B cell (primary cell): Measurements from ENCODE around the gene NFIC. TPM values are rescaled to one million over a fixed set of nuclear protein-coding genes. Genes with fewer than 3 reads are reported as not detected.
"Not testable (repeated sequence)": the region's sequence is repeated elsewhere in the genome, so short reads cannot be mapped to it uniquely, and the experiment has no call there.

ENCODE experiments used
- ATAC-seq: fragments of 200-7000 bp; cut with Tn5 transposase; one replicate; pipeline ENCODE4 v1.10.0; 2021; ENCODE audit warnings: low read depth, mild to moderate bottlenecking, moderate number of reproducible peaks, moderate library complexity
- CTCF ChIA-PET: fragments of 350-600 bp; sonication (Branson Sonifier 250); formaldehyde crosslinking; loops from one replicate; lab custom pipeline; 2021; ENCODE audit warnings: antibody characterized with exemption, inconsistent platforms; lab: Charles Lee
- POLR2A ChIA-PET: fragments of 350-600 bp; sonication (Branson Sonifier 250); formaldehyde crosslinking; loops from one replicate; lab custom pipeline; 2021; ENCODE audit warnings: antibody characterized with exemption; lab: Charles Lee
- DNase-seq: peaks from one replicate; pipeline ENCODE4 v3.0.0; 2013
- H2AFZ ChIP-seq: 2 replicates; pipeline ENCODE4 v1.6.1; 2012; ENCODE audit warnings: mild to moderate bottlenecking, low read depth, low read length; ENCODE audit not compliant: insufficient read depth, poor library complexity, severe bottlenecking
- H3K27ac ChIP-seq, 2 donors: 1 replicate in 1 of 2; 2 replicates in 1 of 2; pipeline ENCODE4 v1.5.1; 2012 to 2013; ENCODE audit warnings: low read length in 2 of 2, mild to moderate bottlenecking in 2 of 2, moderate library complexity in 1 of 2
- H3K27me3 ChIP-seq, 4 experiments: fragments of 200-600 bp in 1 of 4; sonication (generic) in 1 of 4; replicated peaks in 1 of 4; 1 replicate in 2 of 4; 2 replicates in 2 of 4; pipeline versions ENCODE4 v1.6.1 to v1.7.0; 2013 to 2016; ENCODE audit warnings: low read length in 3 of 4, mild to moderate bottlenecking in 2 of 4, mixed read lengths in 1 of 4, moderate library complexity in 1 of 4; ENCODE audit not compliant: insufficient read depth in 4 of 4, control insufficient read depth in 3 of 4; ENCODE audit errors: control extremely low read depth in 1 of 4
- H3K36me3 ChIP-seq, 2 experiments: replicated peaks in 1 of 2; 1 replicate in 1 of 2; 2 replicates in 1 of 2; pipeline versions ENCODE4 v1.6.1 to v1.7.1; 2013; ENCODE audit warnings: low read length in 1 of 2; ENCODE audit not compliant: insufficient read depth in 2 of 2, control insufficient read depth in 1 of 2; ENCODE audit errors: control extremely low read depth in 1 of 2, extremely low read depth in 1 of 2
- H3K4me1 ChIP-seq, 2 donors: fragments of 200-600 bp in 1 of 2; sonication (generic) in 1 of 2; 1 replicate in 1 of 2; 2 replicates in 1 of 2; pipeline versions ENCODE4 v1.5.1 to v1.6.1; 2013 to 2017; ENCODE audit warnings: low read length in 2 of 2; ENCODE audit not compliant: control insufficient read depth in 2 of 2, insufficient read depth in 2 of 2
- H3K4me2 ChIP-seq: replicated peaks from 2 replicates; pipeline ENCODE3; 2012; ENCODE audit warnings: mild to moderate bottlenecking, low read depth, low read length; ENCODE audit not compliant: poor library complexity, severe bottlenecking
- H3K4me3 ChIP-seq, 5 experiments: fragments of 200-600 bp in 1 of 5; sonication (generic) in 1 of 5; 1 replicate in 3 of 5; 2 replicates in 2 of 5; pipeline versions ENCODE4 v1.5.1 to v1.7.0; 2011 to 2016; ENCODE audit warnings: low read length in 4 of 5, mild to moderate bottlenecking in 4 of 5, low read depth in 2 of 5, control low read depth in 1 of 5, moderate library complexity in 1 of 5; ENCODE audit not compliant: insufficient read depth in 1 of 5; ENCODE audit errors: control extremely low read depth in 1 of 5, extremely low read depth in 1 of 5
- H3K79me2 ChIP-seq: fragments of 200-600 bp; sonication (generic); one replicate; pipeline ENCODE4 v1.6.0; 2016; ENCODE audit warnings: low read length; ENCODE audit not compliant: control insufficient read depth, insufficient read depth
- H3K9ac ChIP-seq: fragments of 200-600 bp; sonication (generic); 2 replicates; pipeline ENCODE4 v1.6.1; 2017; ENCODE audit warnings: mild to moderate bottlenecking, low read length, moderate library complexity
- H3K9me3 ChIP-seq, 3 donors: one replicate each; pipeline versions ENCODE4 v1.6.1 to v1.7.1; 2013; ENCODE audit warnings: low read length in 2 of 3; ENCODE audit not compliant: control insufficient read depth in 2 of 3, insufficient read depth in 1 of 3; ENCODE audit errors: control extremely low read depth in 1 of 3
- H4K20me1 ChIP-seq: 2 replicates; pipeline ENCODE4 v1.6.0; 2012; ENCODE audit warnings: mild to moderate bottlenecking, low read length; ENCODE audit not compliant: insufficient read depth, control insufficient read depth, poor library complexity, severe bottlenecking
- H3K27ac Mint-ChIP-seq: one replicate; pipeline ENCODE4 v1.8.0; 2021; ENCODE audit warnings: mixed read lengths
- H3K27me3 Mint-ChIP-seq: one replicate; pipeline ENCODE4 v1.8.0; 2021; ENCODE audit warnings: mixed read lengths
- H3K4me1 Mint-ChIP-seq: one replicate; pipeline ENCODE4 v1.8.0; 2021; ENCODE audit warnings: mixed read lengths
- H3K4me3 Mint-ChIP-seq: one replicate; pipeline ENCODE4 v1.8.0; 2021; ENCODE audit warnings: mixed read lengths
- H3K9me3 Mint-ChIP-seq: one replicate; pipeline ENCODE4 v1.8.0; 2022; ENCODE audit warnings: mixed read lengths; ENCODE audit not compliant: insufficient read depth
- CTCF ChIP-seq: fragments of 200-600 bp; IDR thresholded peaks from one replicate; pipeline ENCODE4 v1.8.0; 2022; ENCODE audit warnings: antibody characterized with exemption, mild to moderate bottlenecking
- EZH2 ChIP-seq: IDR thresholded peaks from 2 replicates; pipeline ENCODE4 v1.6.1; 2012; ENCODE audit warnings: borderline replicate concordance, low read depth, mild to moderate bottlenecking, moderate library complexity, low read length; ENCODE audit not compliant: insufficient read depth, poor library complexity, severe bottlenecking
- WGBS: methylation state at CpG from one replicate; pipeline ENCODE4 v1.1.5; 2013; ENCODE audit warnings: missing lambda C conversion rate; ENCODE audit not compliant: insufficient coverage; 5-methylcytosine and 5-hydroxymethylcytosine counted together
- intact Hi-C: fragments of 100-400 bp; cut with micrococcal nuclease; formaldehyde crosslinking; loops from one replicate; pipeline ENCODE4 v1.10.0; 2022
- polyA plus RNA-seq: library from polyadenylated mRNA; depleted of rRNA; stranded (reverse); fragments of >200 nt; gene quantifications from 2 replicates; pipeline ENCODE4 v1.2.3, GENCODE V29; 2012
- total RNA-seq, 2 donors: library from RNA; stranded (reverse); fragments of 120-200 nt in 1 of 2; gene quantifications; 1 replicate in 1 of 2; 2 replicates in 1 of 2; pipeline versions ENCODE4 v1.2.3 to v1.2.4, GENCODE V29; 2013 to 2022

The NFIC gene
- total and polyA plus RNA-seq, 2 donors (not counting 1 experiment from before 2014, with no cell fraction given), result 3.8 to 23.6 TPM

- POLR2A ChIA-PET, result no interaction called here
- H3K9me3 ChIP-seq, result peaks cover 0 to 10% (median 0%) of the 10 kb centered on the region in 3 donors
Measured at GRCh38 chr19:3328743-3329142, 37.6 kb upstream of the NFIC start.

GRCh38 chr19:3330047-3330446, 36.3 kb upstream of the NFIC start:
- Histone ChIP-seq H3K4me1 (no peaks in the 10 kb centered on the region), H2AFZ (no peak overlapping the region), H3K27ac (no peak overlapping the region), H4K20me1 (no peaks in the 10 kb centered on the region), H3K36me3 (no peaks in the 10 kb centered on the region), H3K4me3 (no peak overlapping the region), H3K9me3 (peaks cover 0 to 4% (median 0%) of the 10 kb centered on the region in 3 donors), H3K4me2 (no peak overlapping the region), H3K27me3 (peaks cover 0 to 2% (median 0%) of the 10 kb centered on the region in 4 experiments), H3K9ac (no peak overlapping the region), H3K79me2 (no peaks in the 10 kb centered on the region)
- Mint-ChIP-seq H3K9me3 (no peaks in the 10 kb centered on the region), H3K4me3 (no peak overlapping the region), H3K4me1 (no peaks in the 10 kb centered on the region), H3K27me3 (peaks cover 12% of the 10 kb centered on the region), H3K27ac (no peak overlapping the region)
- ATAC-seq (no peak), DNase-seq (no peak)
- CTCF ChIA-PET, result interaction anchor here (6.4 kb wide), 1 partner anchor 100 kb away, joined by 119 read pairs; no protein-coding TSS in a partner anchor
- intact Hi-C loops, result no loop called here
- WGBS, result 85% methylated on average over 9 of the region's 9 CpGs
- TF ChIP-seq CTCF (no peak), EZH2 (no peak)
- POLR2A ChIA-PET, result no interaction called here

More at GRCh38 chr19:3328743-3329142, 37.6 kb upstream of the NFIC start:
- TF ChIP-seq EZH2 (no peak), CTCF (no peak)
- ATAC-seq (no peak), DNase-seq (no peak)
- Histone ChIP-seq H2AFZ (no peak overlapping the region), H3K79me2 (no peaks in the 10 kb centered on the region), H4K20me1 (no peaks in the 10 kb centered on the region), H3K27me3 (no peaks in the 10 kb centered on the region), H3K4me2 (no peak overlapping the region), H3K4me1 (no peaks in the 10 kb centered on the region), H3K9ac (no peak overlapping the region), H3K4me3 (no peak overlapping the region), H3K36me3 (no peaks in the 10 kb centered on the region), H3K27ac (no peak overlapping the region)
- CTCF ChIA-PET, result interaction anchor here (0.7 to 6.4 kb wide), 5 partner anchors 23 to 144 kb away, joined by 3 to 119 read pairs (median 5); no protein-coding TSS in a partner anchor
- no peaks in the 10 kb centered on the region for H3K4me1 Mint-ChIP-seq
- no peak overlapping the region for H3K27ac Mint-ChIP-seq
- peaks cover 8% of the 10 kb centered on the region for H3K27me3 Mint-ChIP-seq
- no peak overlapping the region for H3K4me3 Mint-ChIP-seq
- H3K9me3 Mint-ChIP-seq, result no peaks in the 10 kb centered on the region
- intact Hi-C loops, result loop anchor here (5.0 kb wide), 1 partner anchor 379 kb away; the partner anchor contains the start of gene TJP3
- no CpG with 5 or more reads among the region's 3 CpGs for WGBS

GRCh38 chr19:3332232-3332631, 34.2 kb upstream of the NFIC start:
- H3K27ac ChIP-seq, DNase-seq, H3K36me3 ChIP-seq, H3K4me1 Mint-ChIP-seq, H3K79me2 ChIP-seq, H3K4me3 Mint-ChIP-seq, intact Hi-C loops, H3K27ac Mint-ChIP-seq, POLR2A ChIA-PET, H3K4me2 ChIP-seq, H4K20me1 ChIP-seq, H3K9me3 Mint-ChIP-seq, CTCF ChIA-PET, H3K4me1 ChIP-seq, H3K9ac ChIP-seq, H2AFZ ChIP-seq, H3K4me3 ChIP-seq, ATAC-seq, H3K9me3 ChIP-seq: not testable (repeated sequence)
- H3K27me3 ChIP-seq, result peaks cover 0 to 17% (median 4%) of the 10 kb centered on the region in 4 experiments
- H3K27me3 Mint-ChIP-seq, result peaks cover 12% of the 10 kb centered on the region
- 89% methylated on average over 1 of the region's 1 CpG for WGBS
